H1 (cell line): ENCODE data around the gene ZNF385B. TPM values are rescaled to one million over a fixed set of nuclear protein-coding genes. Genes with fewer than 3 reads are reported as not detected.

Experiments
- CTCF ChIA-PET: fragments of 300-600 bp; sonication (Branson Sonifier 250); formaldehyde crosslinking; loops from one replicate; lab custom pipeline; 2021; ENCODE audit not compliant: partially characterized antibody; lab: Charles Lee
- POLR2A ChIA-PET: fragments of 300-600 bp; sonication (Branson Sonifier 250); formaldehyde crosslinking; loops from one replicate; lab custom pipeline; 2021; ENCODE audit warnings: inconsistent platforms; ENCODE audit not compliant: partially characterized antibody; lab: Charles Lee
- DNase-seq, 2 experiments: peaks; one replicate each; pipeline versions ENCODE4 v3.0.0 to v3.0.0-alpha.2; 2010 to 2022; ENCODE audit warnings: low spot score in 2 of 2, low read depth in 1 of 2, mixed read lengths in 1 of 2
- FAIRE-seq: peaks from 2 replicates; lab custom pipeline; 2011; peaks lifted over from hg19 to GRCh38; lab: Jason Lieb, UNC
- H2AFZ ChIP-seq: 2 replicates; pipeline ENCODE4 v1.8.1; 2012; ENCODE audit warnings: low read length, inconsistent platforms
- H2AK5ac ChIP-seq: 2 replicates; pipeline ENCODE4 v1.6.1; 2013; ENCODE audit warnings: low read depth, low read length
- H2BK120ac ChIP-seq: replicated peaks from 2 replicates; pipeline ENCODE3; 2013; ENCODE audit warnings: low read depth, low read length, inconsistent platforms
- H2BK12ac ChIP-seq: 2 replicates; pipeline ENCODE4 v1.6.1; 2013; ENCODE audit warnings: low read depth, low read length
- H2BK15ac ChIP-seq: 2 replicates; pipeline ENCODE4 v1.6.1; 2013; ENCODE audit warnings: low read length
- H2BK20ac ChIP-seq: 2 replicates; pipeline ENCODE4 v1.6.1; 2013; ENCODE audit warnings: low read length
- H2BK5ac ChIP-seq: 2 replicates; pipeline ENCODE4 v1.6.1; 2013; ENCODE audit warnings: low read depth, low read length
- H3K14ac ChIP-seq: 2 replicates; pipeline ENCODE4 v1.6.1; 2013; ENCODE audit warnings: inconsistent platforms; ENCODE audit not compliant: insufficient read length
- H3K18ac ChIP-seq: 2 replicates; pipeline ENCODE4 v1.6.1; 2013; ENCODE audit warnings: low read length; ENCODE audit errors: extremely low read depth
- H3K23ac ChIP-seq: 2 replicates; pipeline ENCODE4 v1.6.1; 2013; ENCODE audit warnings: inconsistent platforms; ENCODE audit not compliant: insufficient read length
- H3K23me2 ChIP-seq: 2 replicates; pipeline ENCODE4 v1.6.1; 2013; ENCODE audit warnings: low read depth, low read length
- H3K27ac ChIP-seq: 2 replicates; pipeline ENCODE4 v1.6.1; 2011; ENCODE audit warnings: low read depth, low read length, inconsistent platforms
- H3K27me3 ChIP-seq, 4 experiments: replicated peaks in 1 of 4; 1 replicate in 1 of 4; 2 replicates in 3 of 4; pipeline versions ENCODE4 v1.6.1 to v1.8.1; 2011 to 2013; ENCODE audit warnings: low read length in 3 of 4, mild to moderate bottlenecking in 3 of 4, inconsistent platforms in 2 of 4, mixed read lengths in 2 of 4, moderate library complexity in 1 of 4; ENCODE audit not compliant: control insufficient read depth in 3 of 4, insufficient read depth in 3 of 4; ENCODE audit errors: extremely low read depth in 1 of 4
- H3K36me3 ChIP-seq, 4 experiments: 2 replicates each; pipeline versions ENCODE4 v1.6.1 to v1.8.1; 2011 to 2013; ENCODE audit warnings: mild to moderate bottlenecking in 4 of 4, low read length in 3 of 4, moderate library complexity in 2 of 4, control low read depth in 1 of 4, inconsistent platforms in 1 of 4; ENCODE audit not compliant: insufficient read depth in 4 of 4, control insufficient read depth in 2 of 4
- H3K4ac ChIP-seq: replicated peaks from 2 replicates; pipeline ENCODE3; 2013; ENCODE audit warnings: low read length, low read depth, mixed read lengths, inconsistent platforms; ENCODE audit not compliant: insufficient read length
- H3K4me1 ChIP-seq, 4 experiments: replicated peaks in 1 of 4; 1 replicate in 1 of 4; 2 replicates in 3 of 4; pipeline versions ENCODE4 v1.6.1 to v1.8.1; 2011 to 2013; ENCODE audit warnings: low read length in 3 of 4, inconsistent platforms in 2 of 4, mixed read lengths in 1 of 4; ENCODE audit not compliant: insufficient read depth in 4 of 4, control insufficient read depth in 3 of 4
- H3K4me2 ChIP-seq, 2 experiments: 2 replicates each; pipeline versions ENCODE4 v1.6.1 to v1.8.1; 2011 to 2013; ENCODE audit warnings: low read depth in 2 of 2, low read length in 2 of 2, control low read depth in 1 of 2, inconsistent platforms in 1 of 2, mild to moderate bottlenecking in 1 of 2; ENCODE audit not compliant: insufficient read depth in 1 of 2
- H3K4me3 ChIP-seq, 4 experiments: fragments of 200-600, 300-600 bp in 1 of 4; sonication (generic), shearing (Covaris generic), sonication (Bioruptor Twin) in 1 of 4; 2 replicates each; pipeline versions ENCODE4 v1.5.1 to v1.8.1; 2011 to 2016; ENCODE audit warnings: low read length in 4 of 4, low read depth in 3 of 4, control low read depth in 2 of 4, inconsistent platforms in 2 of 4, mild to moderate bottlenecking in 2 of 4, mixed read lengths in 1 of 4, moderate library complexity in 1 of 4; ENCODE audit not compliant: insufficient read depth in 2 of 4; ENCODE audit errors: extremely low read depth in 1 of 4
- H3K56ac ChIP-seq: replicated peaks from 2 replicates; pipeline ENCODE3; 2013; ENCODE audit warnings: low read depth, mild to moderate bottlenecking, mixed read lengths, low read length, inconsistent platforms; ENCODE audit not compliant: insufficient read length
- H3K79me1 ChIP-seq: 2 replicates; pipeline ENCODE4 v1.6.1; 2013; ENCODE audit warnings: low read depth, low read length, control low read depth
- H3K79me2 ChIP-seq, 2 experiments: 2 replicates each; pipeline versions ENCODE4 v1.6.1 to v1.8.1; 2012 to 2013; ENCODE audit warnings: low read length in 2 of 2, mild to moderate bottlenecking in 2 of 2, inconsistent platforms in 1 of 2; ENCODE audit not compliant: insufficient read depth in 2 of 2, control insufficient read depth in 1 of 2
- H3K9ac ChIP-seq, 4 experiments: replicated peaks in 1 of 4; 1 replicate in 1 of 4; 2 replicates in 3 of 4; pipeline versions ENCODE4 v1.6.1 to v1.8.1; 2011 to 2013; ENCODE audit warnings: low read depth in 3 of 4, low read length in 3 of 4, control low read depth in 2 of 4, mild to moderate bottlenecking in 2 of 4, moderate library complexity in 2 of 4, inconsistent platforms in 1 of 4; ENCODE audit errors: extremely low read depth in 1 of 4
- H3K9me3 ChIP-seq, 2 experiments: 2 replicates each; pipeline versions ENCODE4 v1.6.1 to v1.8.1; 2012 to 2013; ENCODE audit warnings: mild to moderate bottlenecking in 2 of 2, moderate library complexity in 2 of 2, control low read depth in 1 of 2, inconsistent platforms in 1 of 2, low read depth in 1 of 2, low read length in 1 of 2, mixed read lengths in 1 of 2; ENCODE audit not compliant: insufficient read depth in 2 of 2
- H4K20me1 ChIP-seq, 2 experiments: replicated peaks in 1 of 2; 2 replicates each; pipeline versions ENCODE3 to v1.8.1; 2011 to 2013; ENCODE audit warnings: inconsistent platforms in 2 of 2, low read length in 2 of 2, mild to moderate bottlenecking in 1 of 2; ENCODE audit not compliant: insufficient read depth in 2 of 2, control insufficient read depth in 1 of 2
- H4K5ac ChIP-seq: 2 replicates; pipeline ENCODE4 v1.6.1; 2013; ENCODE audit warnings: low read length, low read depth, mixed read lengths, inconsistent platforms; ENCODE audit not compliant: insufficient read length
- H4K8ac ChIP-seq: 2 replicates; pipeline ENCODE4 v1.8.0; 2013; ENCODE audit warnings: mild to moderate bottlenecking, moderate library complexity, low read length, inconsistent platforms; ENCODE audit not compliant: insufficient read depth; ENCODE audit errors: extremely low read depth
- H4K91ac ChIP-seq: replicated peaks from 2 replicates; pipeline ENCODE3; 2013; ENCODE audit warnings: low read length, mixed read lengths, inconsistent platforms; ENCODE audit not compliant: insufficient read length
- CEBPB ChIP-seq: IDR thresholded peaks from 2 replicates; pipeline ENCODE4 v1.6.1; 2012; ENCODE audit warnings: low read depth, low read length
- EGR1 ChIP-seq: IDR thresholded peaks from 2 replicates; pipeline ENCODE4 v1.6.1; 2011; ENCODE audit warnings: low read depth, low read length, borderline replicate concordance
- WGBS, 2 experiments: shearing (Covaris generic) in 1 of 2; methylation state at CpG; one replicate each; pipeline versions ENCODE4 v1.1.6 to v1.1.7; 2013 to 2015; ENCODE audit warnings: low lambda C conversion rate in 2 of 2, mixed read lengths in 2 of 2, inconsistent platforms in 1 of 2, low coverage in 1 of 2, missing lambda C conversion rate in 1 of 2; ENCODE audit not compliant: insufficient replicate concordance in 2 of 2, insufficient coverage in 1 of 2, insufficient read length in 1 of 2; ENCODE audit errors: extremely low coverage in 1 of 2, missing lambda C conversion rate in 1 of 2; 5-methylcytosine and 5-hydroxymethylcytosine counted together
- polyA plus RNA-seq, 7 experiments: library from polyadenylated mRNA; depleted of rRNA in 3 of 7; stranded (reverse) in 5 of 7; unstranded in 2 of 7; fragments of >200 nt in 5 of 7; fragments of 200-250 nt in 2 of 7; gene quantifications; 1 replicate in 5 of 7; 2 replicates in 1 of 7; 4 replicates in 1 of 7; pipeline versions ENCODE4 v1.2.1 to v1.2.3, GENCODE V29; 2011 to 2013; ENCODE audit warnings: missing spikeins in 2 of 7, mixed read lengths in 2 of 7
- total RNA-seq: library from RNA; stranded (reverse); fragmentation: NEBNext Ultra II Directional; extraction: Animal tissue kit (Norgen Biotek cat#: 25700); gene quantifications from 2 replicates; pipeline ENCODE4 v1.2.1, GENCODE V29; 2021

The ZNF385B gene
- total and polyA plus RNA-seq, 2 of the 8 experiments (the other 6 are each of a cell fraction or from before 2014, with no cell fraction given) = 1.1 to 3.7 TPM

- no peak overlapping the region for H3K4ac ChIP-seq
- DNase-seq (no peak), FAIRE-seq (no peak)
- no peak overlapping the region for H2BK20ac ChIP-seq
- no peaks in the 10 kb centered on the region for H3K27me3 ChIP-seq
- H2AK5ac ChIP-seq = no peak overlapping the region
- no peak overlapping the region for H2BK12ac ChIP-seq
- no peak overlapping the region for H3K4me2 ChIP-seq
- no peaks in the 10 kb centered on the region for H3K9me3 ChIP-seq
- no peak overlapping the region for H4K5ac ChIP-seq
- H4K8ac ChIP-seq = no peak overlapping the region
- 87% methylated on average over 2 of the region's 2 CpGs; no CpG with 5 or more reads in 1 of the 2 experiments for WGBS, 2 experiments
- H3K9ac ChIP-seq = no peak overlapping the region
- POLR2A ChIA-PET = no interaction called here
- H2BK15ac ChIP-seq = no peak overlapping the region
- no peak overlapping the region for H2BK120ac ChIP-seq
- H3K23ac ChIP-seq = no peak overlapping the region
- no peak overlapping the region for H3K14ac ChIP-seq
- no peaks in the 10 kb centered on the region; a peak in 3 of 7 replicates for H3K4me1 ChIP-seq
- H3K36me3 ChIP-seq = no peaks in the 10 kb centered on the region
- no peaks in the 10 kb centered on the region for H3K79me1 ChIP-seq
- no peak overlapping the region for H3K27ac ChIP-seq
- H3K79me2 ChIP-seq = no peaks in the 10 kb centered on the region
- no peak overlapping the region for H2AFZ ChIP-seq
- no peak overlapping the region for H3K56ac ChIP-seq
- H4K20me1 ChIP-seq = no peaks in the 10 kb centered on the region
- H3K23me2 ChIP-seq = no peaks in the 10 kb centered on the region
- H3K4me3 ChIP-seq = no peak overlapping the region
- CTCF ChIA-PET = interaction anchor here (2.0 kb wide), 1 partner anchor 10 kb away, joined by 5 read pairs; no protein-coding TSS in a partner anchor
- no peak overlapping the region for H4K91ac ChIP-seq
- H2BK5ac ChIP-seq = no peak overlapping the region
- TF ChIP-seq EGR1 (no peak), CEBPB (peak; percentile 73; the same call in 1 of the 2 replicates)
- H3K18ac ChIP-seq = no peak overlapping the region
These were observed 328.5 kb downstream of the ZNF385B start for GRCh38 chr2:179532863-179533278.
